ENCODE measurements around the gene MBNL1.

- TF ChIP-seq, protein P1, sequence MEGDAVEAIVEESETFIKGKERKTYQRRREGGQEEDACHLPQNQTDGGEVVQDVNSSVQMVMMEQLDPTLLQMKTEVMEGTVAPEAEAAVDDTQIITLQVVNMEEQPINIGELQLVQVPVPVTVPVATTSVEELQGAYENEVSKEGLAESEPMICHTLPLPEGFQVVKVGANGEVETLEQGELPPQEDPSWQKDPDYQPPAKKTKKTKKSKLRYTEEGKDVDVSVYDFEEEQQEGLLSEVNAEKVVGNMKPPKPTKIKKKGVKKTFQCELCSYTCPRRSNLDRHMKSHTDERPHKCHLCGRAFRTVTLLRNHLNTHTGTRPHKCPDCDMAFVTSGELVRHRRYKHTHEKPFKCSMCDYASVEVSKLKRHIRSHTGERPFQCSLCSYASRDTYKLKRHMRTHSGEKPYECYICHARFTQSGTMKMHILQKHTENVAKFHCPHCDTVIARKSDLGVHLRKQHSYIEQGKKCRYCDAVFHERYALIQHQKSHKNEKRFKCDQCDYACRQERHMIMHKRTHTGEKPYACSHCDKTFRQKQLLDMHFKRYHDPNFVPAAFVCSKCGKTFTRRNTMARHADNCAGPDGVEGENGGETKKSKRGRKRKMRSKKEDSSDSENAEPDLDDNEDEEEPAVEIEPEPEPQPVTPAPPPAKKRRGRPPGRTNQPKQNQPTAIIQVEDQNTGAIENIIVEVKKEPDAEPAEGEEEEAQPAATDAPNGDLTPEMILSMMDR (IDR thresholded peaks at IDR 0.05 in 2 of 3, conservative IDR thresholded peaks at IDR 0.05 in 1 of 3; ENCODE audit: borderline replicate concordance in 1 of 3, insufficient read depth in 1 of 3, low read depth in 2 of 3, low read length in 2 of 3): no peak
- TF ChIP-seq CBX3 (IDR thresholded peaks at IDR 0.05; ENCODE audit: low read depth) (no peak), POLR2A (IDR thresholded peaks at IDR 0.05; ENCODE audit: borderline replicate concordance, extremely low read depth, insufficient read depth, insufficient read length) (no peak), ZBTB33 (IDR thresholded peaks at IDR 0.05; ENCODE audit: extremely low read depth, insufficient replicate concordance, low read length) (no peak), JUND (IDR thresholded peaks at IDR 0.05) (no peak)
- TF ChIP-seq, protein P2, sequence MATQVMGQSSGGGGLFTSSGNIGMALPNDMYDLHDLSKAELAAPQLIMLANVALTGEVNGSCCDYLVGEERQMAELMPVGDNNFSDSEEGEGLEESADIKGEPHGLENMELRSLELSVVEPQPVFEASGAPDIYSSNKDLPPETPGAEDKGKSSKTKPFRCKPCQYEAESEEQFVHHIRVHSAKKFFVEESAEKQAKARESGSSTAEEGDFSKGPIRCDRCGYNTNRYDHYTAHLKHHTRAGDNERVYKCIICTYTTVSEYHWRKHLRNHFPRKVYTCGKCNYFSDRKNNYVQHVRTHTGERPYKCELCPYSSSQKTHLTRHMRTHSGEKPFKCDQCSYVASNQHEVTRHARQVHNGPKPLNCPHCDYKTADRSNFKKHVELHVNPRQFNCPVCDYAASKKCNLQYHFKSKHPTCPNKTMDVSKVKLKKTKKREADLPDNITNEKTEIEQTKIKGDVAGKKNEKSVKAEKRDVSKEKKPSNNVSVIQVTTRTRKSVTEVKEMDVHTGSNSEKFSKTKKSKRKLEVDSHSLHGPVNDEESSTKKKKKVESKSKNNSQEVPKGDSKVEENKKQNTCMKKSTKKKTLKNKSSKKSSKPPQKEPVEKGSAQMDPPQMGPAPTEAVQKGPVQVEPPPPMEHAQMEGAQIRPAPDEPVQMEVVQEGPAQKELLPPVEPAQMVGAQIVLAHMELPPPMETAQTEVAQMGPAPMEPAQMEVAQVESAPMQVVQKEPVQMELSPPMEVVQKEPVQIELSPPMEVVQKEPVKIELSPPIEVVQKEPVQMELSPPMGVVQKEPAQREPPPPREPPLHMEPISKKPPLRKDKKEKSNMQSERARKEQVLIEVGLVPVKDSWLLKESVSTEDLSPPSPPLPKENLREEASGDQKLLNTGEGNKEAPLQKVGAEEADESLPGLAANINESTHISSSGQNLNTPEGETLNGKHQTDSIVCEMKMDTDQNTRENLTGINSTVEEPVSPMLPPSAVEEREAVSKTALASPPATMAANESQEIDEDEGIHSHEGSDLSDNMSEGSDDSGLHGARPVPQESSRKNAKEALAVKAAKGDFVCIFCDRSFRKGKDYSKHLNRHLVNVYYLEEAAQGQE (IDR thresholded peaks at IDR 0.05; ENCODE audit: low read depth): no peak
Measured at GRCh38 chr3:152359385-152360248, 90.9 kb downstream of the MBNL1 start.
